ENCODE results near the gene LBHD2.

LBHD2 gene

GRCh38 chr14:103110681-103111231, 26.7 kb downstream of the LBHD2 start:
- H3K79me2 ChIP-seq (ENCODE audit: control insufficient read depth, low read length), result no peaks in the 10 kb centered on the region
- H3F3A ChIP-seq (ENCODE audit: control insufficient read depth, insufficient read depth), result peaks cover 8% of the 10 kb centered on the region
- TF ChIP-seq, protein P1, sequence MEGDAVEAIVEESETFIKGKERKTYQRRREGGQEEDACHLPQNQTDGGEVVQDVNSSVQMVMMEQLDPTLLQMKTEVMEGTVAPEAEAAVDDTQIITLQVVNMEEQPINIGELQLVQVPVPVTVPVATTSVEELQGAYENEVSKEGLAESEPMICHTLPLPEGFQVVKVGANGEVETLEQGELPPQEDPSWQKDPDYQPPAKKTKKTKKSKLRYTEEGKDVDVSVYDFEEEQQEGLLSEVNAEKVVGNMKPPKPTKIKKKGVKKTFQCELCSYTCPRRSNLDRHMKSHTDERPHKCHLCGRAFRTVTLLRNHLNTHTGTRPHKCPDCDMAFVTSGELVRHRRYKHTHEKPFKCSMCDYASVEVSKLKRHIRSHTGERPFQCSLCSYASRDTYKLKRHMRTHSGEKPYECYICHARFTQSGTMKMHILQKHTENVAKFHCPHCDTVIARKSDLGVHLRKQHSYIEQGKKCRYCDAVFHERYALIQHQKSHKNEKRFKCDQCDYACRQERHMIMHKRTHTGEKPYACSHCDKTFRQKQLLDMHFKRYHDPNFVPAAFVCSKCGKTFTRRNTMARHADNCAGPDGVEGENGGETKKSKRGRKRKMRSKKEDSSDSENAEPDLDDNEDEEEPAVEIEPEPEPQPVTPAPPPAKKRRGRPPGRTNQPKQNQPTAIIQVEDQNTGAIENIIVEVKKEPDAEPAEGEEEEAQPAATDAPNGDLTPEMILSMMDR (IDR thresholded peaks at IDR 0.05; ENCODE audit: low read depth, low read length, poor library complexity, severe bottlenecking), result no peak
- no peak for TF ChIP-seq EZH2phosphoT487 (IDR thresholded peaks at IDR 0.05; ENCODE audit: borderline replicate concordance, low read length)
- no peaks in the 10 kb centered on the region for H4K20me1 ChIP-seq (ENCODE audit: control insufficient read depth, insufficient read depth, low read depth, low read length)
- H3K4me3 ChIP-seq (ENCODE audit: low read length), result peak overlapping the region; percentile 62
- H3K9me2 ChIP-seq (replicated peaks; ENCODE audit: control insufficient read depth, low read length), result no peaks in the 10 kb centered on the region
- H3K4me1 ChIP-seq (ENCODE audit: control insufficient read depth, low read length), result peaks cover 88% of the 10 kb centered on the region
- H3K4me2 ChIP-seq (ENCODE audit: low read length), result peak overlapping the region; percentile 78
- H3K36me3 ChIP-seq (ENCODE audit: control insufficient read depth, low read length), result no peaks in the 10 kb centered on the region
- peak overlapping the region; percentile 88 for H3K27ac ChIP-seq (ENCODE audit: low read depth, low read length)
- H3K9me3 ChIP-seq (ENCODE audit: control insufficient read depth, insufficient read depth, low read length), result no peaks in the 10 kb centered on the region
- H3K27me3 ChIP-seq (ENCODE audit: control insufficient read depth, low read length), result no peaks in the 10 kb centered on the region

DNA sequence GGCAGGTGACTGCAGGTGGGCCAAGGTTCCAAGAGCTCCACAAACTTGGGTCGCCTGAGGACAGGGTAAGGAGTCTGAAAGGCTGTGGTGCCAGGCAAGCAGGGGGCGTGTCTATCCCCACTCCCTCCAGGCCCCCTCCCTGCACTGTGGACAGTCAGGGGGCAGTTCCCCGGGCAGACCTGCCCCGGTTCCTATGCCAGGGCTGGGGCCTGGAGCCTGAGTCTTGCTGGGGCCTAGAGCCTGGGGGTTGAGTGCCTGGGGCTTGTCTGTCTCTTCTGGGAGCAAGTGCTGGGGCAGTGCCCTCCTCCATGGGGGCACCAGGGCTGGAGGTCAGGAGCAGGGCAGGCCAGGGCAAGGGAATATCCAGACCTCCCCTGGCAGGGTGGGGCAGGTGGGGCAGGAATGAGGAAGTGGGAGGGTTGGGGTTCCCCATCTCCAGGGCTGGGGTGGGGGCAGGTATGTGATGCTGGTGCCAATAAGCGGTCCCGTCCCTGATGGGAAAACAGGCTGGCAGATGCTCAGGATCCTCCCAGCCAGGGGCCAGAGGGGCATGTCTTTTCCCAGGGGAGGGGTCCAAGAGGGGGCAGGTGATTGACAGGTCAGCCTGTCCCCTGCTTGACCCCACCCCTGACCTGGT, 27.3 kb downstream of the LBHD2 start:
- no peaks in the 10 kb centered on the region for H3K36me3 ChIP-seq (ENCODE audit: control insufficient read depth, low read length)
- H3K4me2 ChIP-seq (ENCODE audit: low read length), result peak overlapping the region; percentile 78
- peaks cover 82% of the 10 kb centered on the region for H3K4me1 ChIP-seq (ENCODE audit: control insufficient read depth, low read length)
- H3K9me3 ChIP-seq (ENCODE audit: control insufficient read depth, insufficient read depth, low read length), result no peaks in the 10 kb centered on the region
- no peaks in the 10 kb centered on the region for H3K79me2 ChIP-seq (ENCODE audit: control insufficient read depth, low read length)
- H4K20me1 ChIP-seq (ENCODE audit: control insufficient read depth, insufficient read depth, low read depth, low read length), result no peaks in the 10 kb centered on the region
- no peaks in the 10 kb centered on the region for H3K27me3 ChIP-seq (ENCODE audit: control insufficient read depth, low read length)
- H3K4me3 ChIP-seq (ENCODE audit: low read length), result peak overlapping the region; percentile 62
- no peaks in the 10 kb centered on the region for H3K9me2 ChIP-seq (replicated peaks; ENCODE audit: control insufficient read depth, low read length)
- H3F3A ChIP-seq (ENCODE audit: control insufficient read depth, insufficient read depth), result peaks cover 8% of the 10 kb centered on the region
- H3K27ac ChIP-seq (ENCODE audit: low read depth, low read length), result peak overlapping the region; percentile 88
- TF ChIP-seq, protein P1 (IDR thresholded peaks at IDR 0.05; ENCODE audit: low read depth, low read length, poor library complexity, severe bottlenecking), result no peak
- no peak for TF ChIP-seq EZH2phosphoT487 (IDR thresholded peaks at IDR 0.05; ENCODE audit: borderline replicate concordance, low read length)

GRCh38 chr14:103112400-103113243, 28.6 kb downstream of the LBHD2 start:
- no peaks in the 10 kb centered on the region for H3K9me2 ChIP-seq (replicated peaks; ENCODE audit: control insufficient read depth, low read length)
- no peaks in the 10 kb centered on the region for H3K36me3 ChIP-seq (ENCODE audit: control insufficient read depth, low read length)
- peaks cover 71% of the 10 kb centered on the region for H3K4me1 ChIP-seq (ENCODE audit: control insufficient read depth, low read length)
- H3K9me3 ChIP-seq (ENCODE audit: control insufficient read depth, insufficient read depth, low read length), result no peaks in the 10 kb centered on the region
- H3K4me3 ChIP-seq (ENCODE audit: low read length), result peak overlapping the region; percentile 62
- no peaks in the 10 kb centered on the region for H4K20me1 ChIP-seq (ENCODE audit: control insufficient read depth, insufficient read depth, low read depth, low read length)
- H3F3A ChIP-seq (ENCODE audit: control insufficient read depth, insufficient read depth), result peaks cover 8% of the 10 kb centered on the region
- peak overlapping the region; percentile 88 for H3K27ac ChIP-seq (ENCODE audit: low read depth, low read length)
- TF ChIP-seq EZH2phosphoT487 (IDR thresholded peaks at IDR 0.05; ENCODE audit: borderline replicate concordance, low read length), result no peak
- TF ChIP-seq, protein P1 (IDR thresholded peaks at IDR 0.05; ENCODE audit: low read depth, low read length, poor library complexity, severe bottlenecking), result no peak
- H3K27me3 ChIP-seq (ENCODE audit: control insufficient read depth, low read length), result no peaks in the 10 kb centered on the region
- H3K4me2 ChIP-seq (ENCODE audit: low read length), result peak overlapping the region; percentile 78
- no peaks in the 10 kb centered on the region for H3K79me2 ChIP-seq (ENCODE audit: control insufficient read depth, low read length)

Measured in DOHH2 (cell line).